ENCODE measurements around the gene RPL23. TPM values are rescaled to one million over a fixed set of nuclear protein-coding genes. Genes with fewer than 3 reads are reported as not detected.

Gene RPL23
- total and polyA plus RNA-seq, 9 of the 15 experiments (the other 6 are each of a cell fraction or from before 2014, with no cell fraction given), result 1,745 to 3,667 (median 3,096) TPM

DNA sequence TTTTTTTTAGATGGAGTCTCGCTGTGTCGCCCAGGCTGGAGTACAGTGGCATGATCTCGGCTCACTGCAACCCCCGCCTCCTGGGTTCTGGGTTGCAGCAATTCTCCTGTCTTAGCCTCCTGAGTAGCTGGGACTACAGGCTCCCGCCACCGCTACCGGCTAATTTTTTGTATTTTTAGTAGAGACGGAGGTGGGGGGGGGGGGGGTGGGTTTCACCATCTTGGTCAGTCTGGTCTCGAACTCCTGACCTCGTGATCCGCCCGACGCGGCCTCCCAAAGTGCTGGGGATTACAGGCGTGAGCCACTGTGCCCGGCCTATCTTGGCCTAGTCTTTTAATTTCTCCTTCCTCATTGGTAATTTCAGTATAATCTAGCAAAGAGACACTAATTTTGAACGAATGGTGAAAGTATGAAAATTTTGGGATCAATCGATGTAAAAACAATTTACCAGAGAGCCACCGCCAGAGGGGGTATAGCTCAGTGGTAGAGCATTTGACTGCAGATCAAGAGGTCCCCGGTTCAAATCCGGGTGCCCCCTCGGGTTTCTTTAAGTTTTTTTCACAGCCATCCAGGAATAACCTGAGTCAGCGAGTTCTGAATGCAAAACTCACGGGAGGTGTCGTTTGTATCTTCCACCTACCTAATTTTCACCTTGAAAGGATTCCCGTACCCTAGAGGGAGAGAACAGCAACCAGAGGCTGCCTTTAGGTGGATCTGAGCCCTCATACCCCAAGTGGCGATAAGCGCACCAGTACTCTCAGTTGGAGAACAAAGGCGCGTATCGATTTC, 13.9 kb upstream of the RPL23 start (continued):
- TF ChIP-seq, protein P1, sequence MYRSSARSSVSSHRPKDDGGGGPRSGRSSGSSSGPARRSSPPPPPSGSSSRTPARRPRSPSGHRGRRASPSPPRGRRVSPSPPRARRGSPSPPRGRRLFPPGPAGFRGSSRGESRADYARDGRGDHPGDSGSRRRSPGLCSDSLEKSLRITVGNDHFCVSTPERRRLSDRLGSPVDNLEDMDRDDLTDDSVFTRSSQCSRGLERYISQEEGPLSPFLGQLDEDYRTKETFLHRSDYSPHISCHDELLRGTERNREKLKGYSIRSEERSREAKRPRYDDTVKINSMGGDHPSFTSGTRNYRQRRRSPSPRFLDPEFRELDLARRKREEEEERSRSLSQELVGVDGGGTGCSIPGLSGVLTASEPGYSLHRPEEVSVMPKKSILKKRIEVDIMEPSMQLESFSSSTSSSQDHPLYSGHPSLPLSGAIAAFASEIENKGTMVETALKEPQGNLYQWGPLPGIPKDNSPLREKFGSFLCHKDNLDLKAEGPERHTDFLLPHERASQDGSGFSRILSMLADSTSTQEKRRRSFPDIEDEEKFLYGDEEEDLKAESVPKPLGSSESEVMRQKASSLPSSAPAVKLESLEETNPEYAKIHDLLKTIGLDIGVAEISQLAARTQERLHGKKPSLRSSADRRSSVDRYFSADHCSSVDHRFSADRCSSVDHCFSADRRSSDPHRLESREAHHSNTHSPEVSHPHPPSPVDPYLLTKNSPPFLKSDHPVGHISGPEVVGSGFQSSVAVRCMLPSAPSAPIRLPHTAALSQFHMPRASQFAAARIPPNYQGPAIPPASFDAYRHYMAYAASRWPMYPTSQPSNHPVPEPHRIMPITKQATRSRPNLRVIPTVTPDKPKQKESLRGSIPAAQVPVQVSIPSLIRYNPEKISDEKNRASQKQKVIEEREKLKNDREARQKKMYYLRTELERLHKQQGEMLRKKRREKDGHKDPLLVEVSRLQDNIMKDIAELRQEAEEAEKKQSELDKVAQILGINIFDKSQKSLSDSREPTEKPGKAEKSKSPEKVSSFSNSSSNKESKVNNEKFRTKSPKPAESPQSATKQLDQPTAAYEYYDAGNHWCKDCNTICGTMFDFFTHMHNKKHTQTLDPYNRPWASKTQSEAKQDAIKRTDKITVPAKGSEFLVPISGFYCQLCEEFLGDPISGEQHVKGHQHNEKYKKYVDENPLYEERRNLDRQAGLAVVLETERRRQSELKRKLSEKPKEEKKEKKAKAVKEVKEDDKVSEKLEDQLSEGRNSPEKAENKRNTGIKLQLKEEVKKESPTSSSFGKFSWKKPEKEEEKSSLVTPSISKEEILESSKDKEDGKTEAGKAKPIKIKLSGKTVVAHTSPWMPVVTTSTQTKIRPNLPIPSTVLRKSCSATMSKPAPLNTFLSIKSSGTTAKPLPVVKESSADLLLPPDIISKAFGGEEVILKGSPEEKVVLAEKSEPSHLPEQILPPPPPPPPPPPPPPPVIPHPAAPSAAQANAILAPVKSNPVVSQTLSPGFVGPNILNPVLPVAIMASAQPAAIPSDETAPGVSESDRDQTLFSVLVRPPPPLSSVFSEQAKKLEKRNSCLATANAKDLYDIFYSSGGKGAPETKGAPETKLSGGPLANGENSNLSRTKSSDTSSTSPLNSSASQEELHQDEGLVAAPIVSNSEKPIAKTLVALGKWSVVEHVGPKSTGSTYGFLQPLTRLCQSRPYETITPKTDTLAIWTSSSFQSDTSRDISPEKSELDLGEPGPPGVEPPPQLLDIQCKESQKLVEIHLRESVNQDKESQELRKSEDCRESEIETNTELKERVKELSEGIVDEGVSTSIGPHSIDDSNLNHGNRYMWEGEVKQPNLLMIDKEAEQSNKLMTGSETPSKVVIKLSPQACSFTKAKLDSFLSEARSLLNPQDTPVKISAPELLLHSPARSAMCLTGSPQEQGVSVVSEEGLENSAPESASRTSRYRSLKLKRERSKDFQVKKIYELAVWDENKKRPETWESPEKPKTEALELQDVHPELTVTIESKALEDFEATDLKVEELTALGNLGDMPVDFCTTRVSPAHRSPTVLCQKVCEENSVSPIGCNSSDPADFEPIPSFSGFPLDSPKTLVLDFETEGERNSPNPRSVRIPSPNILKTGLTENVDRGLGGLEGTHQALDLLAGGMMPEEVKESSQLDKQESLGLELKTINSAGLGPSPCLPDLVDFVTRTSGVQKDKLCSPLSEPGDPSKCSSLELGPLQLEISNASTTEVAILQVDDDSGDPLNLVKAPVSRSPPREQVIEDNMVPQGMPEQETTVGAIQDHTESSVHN (IDR thresholded peaks at IDR 0.05; ENCODE audit: borderline replicate concordance in 1 of 2, low read depth in 1 of 2), result no peak
- TF ChIP-seq MTA1 (IDR thresholded peaks at IDR 0.05; ENCODE audit: borderline replicate concordance), result peak; percentile 30; the same call in 1 of the 2 replicates
- TF ChIP-seq TEAD4 (IDR thresholded peaks at IDR 0.05; ENCODE audit: low read length), result peak; percentile 66
- TF ChIP-seq TEAD4 (CRISPR knock-in tag; IDR thresholded peaks at IDR 0.05; ENCODE audit: borderline replicate concordance), result no peak
- TF ChIP-seq BRF1 (IDR thresholded peaks at IDR 0.05; ENCODE audit: borderline replicate concordance, extremely low read depth, insufficient read length), result peak; percentile 13
- TF ChIP-seq FOXJ2 (tag; IDR thresholded peaks at IDR 0.05), result peak; percentile 27; the same call in 1 of the 2 replicates
- TF ChIP-seq HLTF (IDR thresholded peaks at IDR 0.05), result peak; percentile 77; the same call in 1 of the 2 replicates
- peak; percentile 80 for TF ChIP-seq BCOR (IDR thresholded peaks at IDR 0.05)
- TF ChIP-seq HDAC1 (IDR thresholded peaks at IDR 0.05), result peak in 1 of 2 experiments; percentile 96; a peak in 2 of 4 replicates
- TF ChIP-seq, protein P2, sequence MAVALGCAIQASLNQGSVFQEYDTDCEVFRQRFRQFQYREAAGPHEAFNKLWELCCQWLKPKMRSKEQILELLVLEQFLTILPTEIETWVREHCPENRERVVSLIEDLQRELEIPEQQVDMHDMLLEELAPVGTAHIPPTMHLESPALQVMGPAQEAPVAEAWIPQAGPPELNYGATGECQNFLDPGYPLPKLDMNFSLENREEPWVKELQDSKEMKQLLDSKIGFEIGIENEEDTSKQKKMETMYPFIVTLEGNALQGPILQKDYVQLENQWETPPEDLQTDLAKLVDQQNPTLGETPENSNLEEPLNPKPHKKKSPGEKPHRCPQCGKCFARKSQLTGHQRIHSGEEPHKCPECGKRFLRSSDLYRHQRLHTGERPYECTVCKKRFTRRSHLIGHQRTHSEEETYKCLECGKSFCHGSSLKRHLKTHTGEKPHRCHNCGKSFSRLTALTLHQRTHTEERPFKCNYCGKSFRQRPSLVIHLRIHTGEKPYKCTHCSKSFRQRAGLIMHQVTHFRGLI (CRISPR knock-in tag; IDR thresholded peaks at IDR 0.05), result no peak
- TF ChIP-seq ESRRA (IDR thresholded peaks at IDR 0.05; ENCODE audit: borderline replicate concordance, low read depth), result peak; percentile 13; the same call in 1 of the 2 replicates
- TF ChIP-seq TARDBP (IDR thresholded peaks at IDR 0.05), result 0 out of 2 replicates have a peak, but pooled peaks have one; percentile 60
- peak; percentile 66; the same call in 1 of the 2 replicates for TF ChIP-seq TOE1 (IDR thresholded peaks at IDR 0.05; ENCODE audit: borderline replicate concordance)
- no peak for TF ChIP-seq TOE1 (CRISPR knock-in tag; IDR thresholded peaks at IDR 0.05; ENCODE audit: borderline replicate concordance, low read depth)
- peak; percentile 77 for TF ChIP-seq NFIC (IDR thresholded peaks at IDR 0.05)
- peak; percentile 62 to 84 for TF ChIP-seq ARNT (IDR thresholded peaks at IDR 0.05)
- TF ChIP-seq, protein P3, sequence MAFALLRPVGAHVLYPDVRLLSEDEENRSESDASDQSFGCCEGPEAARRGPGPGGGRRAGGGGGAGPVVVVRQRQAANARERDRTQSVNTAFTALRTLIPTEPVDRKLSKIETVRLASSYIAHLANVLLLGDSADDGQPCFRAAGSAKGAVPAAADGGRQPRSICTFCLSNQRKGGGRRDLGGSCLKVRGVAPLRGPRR (CRISPR knock-in tag; IDR thresholded peaks at IDR 0.05), result peak; percentile 21; the same call in 1 of the 2 replicates
- TF ChIP-seq ZSCAN29 (IDR thresholded peaks at IDR 0.05), result 0 out of 2 replicates have a peak, but pooled peaks have one; percentile 55
- TF ChIP-seq ZZZ3 (IDR thresholded peaks at IDR 0.05), result no peak
